GM23338 (cell line): Measurements from ENCODE around the gene CSNK1G1. TPM values are rescaled to one million over a fixed set of nuclear protein-coding genes. Genes with fewer than 3 reads are reported as not detected.

Experiments used
- ATAC-seq: fragments of 200-7000 bp; cut with Tn5 transposase; 3 replicates; pipeline ENCODE4 v1.9.1; 2020
- DNase-seq: peaks from one replicate; pipeline ENCODE4 v3.0.0-alpha.2; 2015; ENCODE audit warnings: low spot score
- H2AFZ ChIP-seq: fragments of 200-600 bp; sonication (generic); 2 replicates; pipeline ENCODE4 v1.8.0; 2016; ENCODE audit warnings: antibody characterized with exemption, mild to moderate bottlenecking, moderate library complexity
- H3F3A ChIP-seq: fragments of 200-600 bp; sonication (generic); replicated peaks from 2 replicates; pipeline ENCODE4 v1.8.0; 2017; ENCODE audit warnings: antibody characterized with exemption, mixed run types, low read depth
- H3K27ac ChIP-seq: fragments of 200-600 bp; sonication (generic); 2 replicates; pipeline ENCODE4 v1.6.1; 2016; ENCODE audit warnings: low read depth
- H3K27me3 ChIP-seq: fragments of 200-600 bp; sonication (generic); 2 replicates; pipeline ENCODE4 v1.8.0; 2016; ENCODE audit warnings: mild to moderate bottlenecking, mixed run types, moderate library complexity; ENCODE audit not compliant: insufficient read depth
- H3K36me3 ChIP-seq: fragments of 200-600 bp; sonication (generic); 2 replicates; pipeline ENCODE4 v1.8.0; 2016; ENCODE audit warnings: mild to moderate bottlenecking; ENCODE audit not compliant: insufficient read depth
- H3K4me1 ChIP-seq: fragments of 200-600 bp; sonication (generic); 2 replicates; pipeline ENCODE4 v1.8.0; 2016; ENCODE audit warnings: mild to moderate bottlenecking, moderate library complexity; ENCODE audit not compliant: insufficient read depth
- H3K4me2 ChIP-seq: fragments of 200-600 bp; sonication (generic); 2 replicates; pipeline ENCODE4 v1.7.1; 2017; ENCODE audit warnings: mixed run types
- H3K4me3 ChIP-seq: fragments of 200-600 bp; sonication (generic); 2 replicates; pipeline ENCODE4 v1.6.1; 2016; ENCODE audit warnings: mixed run types
- H3K79me2 ChIP-seq: fragments of 200-600 bp; sonication (generic); replicated peaks from 2 replicates; pipeline ENCODE4 v1.8.0; 2017; ENCODE audit warnings: mild to moderate bottlenecking; ENCODE audit not compliant: insufficient read depth
- H3K9me2 ChIP-seq: fragments of 200-600 bp; sonication (generic); 2 replicates; pipeline ENCODE4 v1.8.0; 2017; ENCODE audit not compliant: insufficient read depth
- H4K20me1 ChIP-seq: fragments of 200-600 bp; sonication (generic); replicated peaks from 2 replicates; pipeline ENCODE4 v1.8.0; 2017; ENCODE audit warnings: mild to moderate bottlenecking; ENCODE audit not compliant: insufficient read depth
- H3K27ac Mint-ChIP-seq: 2 replicates; pipeline ENCODE4 v1.8.0; 2020; ENCODE audit warnings: inconsistent platforms, mild to moderate bottlenecking, moderate library complexity, mixed read lengths
- H3K27me3 Mint-ChIP-seq: 3 replicates; pipeline ENCODE4 v1.8.0; 2022; ENCODE audit warnings: low read depth, mild to moderate bottlenecking, moderate library complexity, mixed read lengths, inconsistent platforms; ENCODE audit not compliant: insufficient read depth, poor library complexity
- H3K36me3 Mint-ChIP-seq: 3 replicates; pipeline ENCODE4 v1.8.0; 2021; ENCODE audit warnings: low read depth, mild to moderate bottlenecking, inconsistent platforms, moderate library complexity, mixed read lengths
- H3K4me1 Mint-ChIP-seq: 3 replicates; pipeline ENCODE4 v1.8.0; 2020; ENCODE audit warnings: mild to moderate bottlenecking, inconsistent platforms, mixed read lengths
- H3K4me3 Mint-ChIP-seq: 3 replicates; pipeline ENCODE4 v1.8.0; 2021; ENCODE audit warnings: moderate library complexity, mild to moderate bottlenecking, inconsistent platforms, mixed read lengths
- H3K9me3 Mint-ChIP-seq: 3 replicates; pipeline ENCODE4 v1.8.0; 2020; ENCODE audit warnings: moderate library complexity, mild to moderate bottlenecking, inconsistent platforms, mixed read lengths
- CREB1 ChIP-seq: fragments of 250-450 bp; sonication (Bioruptor Pico); IDR thresholded peaks from 2 replicates; pipeline ENCODE4 v1.5.0; 2020; ENCODE audit warnings: low read depth, mild to moderate bottlenecking, moderate library complexity
- EZH2 ChIP-seq: fragments of 200-600 bp; sonication (generic); IDR thresholded peaks from one replicate; pipeline ENCODE4 v1.8.0; 2017; ENCODE audit warnings: antibody characterized with exemption, mild to moderate bottlenecking, low read depth; ENCODE audit not compliant: unreplicated experiment
- EZH2phosphoT487 ChIP-seq: fragments of 200-600 bp; sonication (generic); IDR thresholded peaks from one replicate; pipeline ENCODE4 v1.8.1; 2018; ENCODE audit warnings: antibody characterized with exemption; ENCODE audit not compliant: unreplicated experiment
- JUNB ChIP-seq: IDR thresholded peaks from one replicate; pipeline ENCODE4 v1.6.1; 2016; ENCODE audit warnings: antibody characterized with exemption; ENCODE audit not compliant: unreplicated experiment
- NANOG ChIP-seq: IDR thresholded peaks from 2 replicates; pipeline ENCODE4 v1.6.1; 2016; ENCODE audit warnings: antibody characterized with exemption, borderline replicate concordance
- POLR2AphosphoS5 ChIP-seq: IDR thresholded peaks from 2 replicates; pipeline ENCODE4 v1.6.1; 2016; ENCODE audit warnings: antibody characterized with exemption, low read depth
- STAT1 ChIP-seq: IDR thresholded peaks from one replicate; pipeline ENCODE4 v1.6.1; 2016; ENCODE audit warnings: antibody characterized with exemption; ENCODE audit not compliant: unreplicated experiment
- ZNF114 ChIP-seq: fragments of 250-450 bp; sonication (Bioruptor Pico); IDR thresholded peaks from 2 replicates; pipeline ENCODE4 v1.5.0; 2020; ENCODE audit warnings: mild to moderate bottlenecking, moderate library complexity
- ZNF331 ChIP-seq: fragments of 250-450 bp; sonication (Bioruptor Pico); IDR thresholded peaks from 2 replicates; pipeline ENCODE4 v1.5.0; 2020; ENCODE audit warnings: low read depth, mild to moderate bottlenecking, moderate library complexity
- polyA plus RNA-seq: library from polyadenylated mRNA; unstranded; fragments of >200 nt; fragmentation: Nextera tagmentation; extraction: Ambion mirVana; gene quantifications from 2 replicates; pipeline ENCODE4 v1.2.1, GENCODE V29; 2016
- total RNA-seq: library from RNA; depleted of rRNA; stranded (reverse); fragments of >200 nt; shearing (Covaris generic); gene quantifications from 2 replicates; pipeline ENCODE4 v1.2.3, GENCODE V29; 2014
- TF ChIP-seq, protein P1 (sequence below), 2 experiments: fragments of 200-600 bp in 1 of 2; sonication (generic) in 1 of 2; conservative IDR thresholded peaks; 2 replicates each; pipeline versions ENCODE4 v1.5.1 to v1.6.1; 2016 to 2017; ENCODE audit warnings: antibody characterized with exemption in 2 of 2, low read depth in 2 of 2, mild to moderate bottlenecking in 2 of 2, moderate library complexity in 1 of 2
- TF ChIP-seq, protein P2 (sequence below): fragments of 250-450 bp; sonication (Bioruptor Pico); IDR thresholded peaks from 2 replicates; pipeline ENCODE4 v1.5.0; 2020; ENCODE audit warnings: mild to moderate bottlenecking, moderate library complexity
- TF ChIP-seq, protein P3 (sequence below): IDR thresholded peaks from one replicate; pipeline ENCODE4 v1.6.1; 2018; ENCODE audit warnings: antibody characterized with exemption; ENCODE audit not compliant: unreplicated experiment
- TF ChIP-seq, protein P4 (sequence below): IDR thresholded peaks from 2 replicates; pipeline ENCODE4 v1.6.1; 2016; ENCODE audit warnings: antibody characterized with exemption

The CSNK1G1 gene
- total and polyA plus RNA-seq, 2 experiments from 2014 or later = 9.3 to 13.4 TPM

DNA sequence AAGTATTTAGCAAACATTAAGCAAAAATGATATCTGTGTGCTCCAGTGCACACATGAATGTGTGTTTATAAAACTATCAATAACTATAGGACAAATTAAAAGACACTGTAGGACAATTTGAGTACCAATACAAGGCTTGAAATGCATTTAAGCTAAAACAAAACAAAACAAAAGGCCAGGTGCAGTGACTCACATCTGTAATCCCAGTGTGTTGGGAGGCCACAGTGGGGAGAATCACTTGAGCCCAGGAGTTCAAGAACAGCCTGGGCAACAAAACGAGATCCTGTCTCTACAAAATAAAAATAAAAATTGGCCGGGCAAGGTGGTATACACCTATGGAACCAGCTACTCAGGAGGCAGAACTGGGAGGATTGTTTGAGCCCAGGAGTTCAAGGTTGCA, 50.7 kb downstream of the CSNK1G1 start:
- Histone ChIP-seq H3K27me3 (no peaks in the 10 kb centered on the region), H3K4me3 (no peak overlapping the region), H3F3A (no peaks in the 10 kb centered on the region), H4K20me1 (no peaks in the 10 kb centered on the region; the same call in 1 of the 2 replicates), H2AFZ (no peak overlapping the region), H3K4me1 (0 out of 2 replicates have a peak, but pooled peaks cover 3% of the 10 kb centered on the region), H3K79me2 (peaks cover 18% of the 10 kb centered on the region), H3K27ac (0 out of 2 replicates have a peak overlapping the region, but pooled peaks have one; percentile 4), H3K4me2 (no peak overlapping the region), H3K36me3 (no peaks in the 10 kb centered on the region), H3K9me2 (no peaks in the 10 kb centered on the region)
- ATAC-seq = peak; percentile 35; the same call in 1 of the 3 replicates
- Mint-ChIP-seq H3K27me3 (peaks cover 5% of the 10 kb centered on the region), H3K4me3 (no peak overlapping the region), H3K4me1 (peaks cover 8% of the 10 kb centered on the region; the same call in 2 of the 3 replicates), H3K36me3 (peaks cover 11% of the 10 kb centered on the region; the same call in 2 of the 3 replicates), H3K27ac (peak overlapping the region; percentile 81; the same call in 1 of the 2 replicates), H3K9me3 (no peaks in the 10 kb centered on the region; the same call in 2 of the 3 replicates)
- peak; percentile 27 for DNase-seq
- TF ChIP-seq JUNB (no peak), EZH2 (no peak), EZH2phosphoT487 (no peak), POLR2AphosphoS5 (no peak), ZNF331 (no peak), CREB1 (CRISPR knock-in tag) (no peak), STAT1 (no peak), NANOG (no peak), ZNF114 (CRISPR knock-in tag) (no peak)
- TF ChIP-seq, protein P1, sequence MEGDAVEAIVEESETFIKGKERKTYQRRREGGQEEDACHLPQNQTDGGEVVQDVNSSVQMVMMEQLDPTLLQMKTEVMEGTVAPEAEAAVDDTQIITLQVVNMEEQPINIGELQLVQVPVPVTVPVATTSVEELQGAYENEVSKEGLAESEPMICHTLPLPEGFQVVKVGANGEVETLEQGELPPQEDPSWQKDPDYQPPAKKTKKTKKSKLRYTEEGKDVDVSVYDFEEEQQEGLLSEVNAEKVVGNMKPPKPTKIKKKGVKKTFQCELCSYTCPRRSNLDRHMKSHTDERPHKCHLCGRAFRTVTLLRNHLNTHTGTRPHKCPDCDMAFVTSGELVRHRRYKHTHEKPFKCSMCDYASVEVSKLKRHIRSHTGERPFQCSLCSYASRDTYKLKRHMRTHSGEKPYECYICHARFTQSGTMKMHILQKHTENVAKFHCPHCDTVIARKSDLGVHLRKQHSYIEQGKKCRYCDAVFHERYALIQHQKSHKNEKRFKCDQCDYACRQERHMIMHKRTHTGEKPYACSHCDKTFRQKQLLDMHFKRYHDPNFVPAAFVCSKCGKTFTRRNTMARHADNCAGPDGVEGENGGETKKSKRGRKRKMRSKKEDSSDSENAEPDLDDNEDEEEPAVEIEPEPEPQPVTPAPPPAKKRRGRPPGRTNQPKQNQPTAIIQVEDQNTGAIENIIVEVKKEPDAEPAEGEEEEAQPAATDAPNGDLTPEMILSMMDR (conservative IDR thresholded peaks at IDR 0.05; ENCODE audit: low read depth in 2 of 2) = no peak
- TF ChIP-seq, protein P2, sequence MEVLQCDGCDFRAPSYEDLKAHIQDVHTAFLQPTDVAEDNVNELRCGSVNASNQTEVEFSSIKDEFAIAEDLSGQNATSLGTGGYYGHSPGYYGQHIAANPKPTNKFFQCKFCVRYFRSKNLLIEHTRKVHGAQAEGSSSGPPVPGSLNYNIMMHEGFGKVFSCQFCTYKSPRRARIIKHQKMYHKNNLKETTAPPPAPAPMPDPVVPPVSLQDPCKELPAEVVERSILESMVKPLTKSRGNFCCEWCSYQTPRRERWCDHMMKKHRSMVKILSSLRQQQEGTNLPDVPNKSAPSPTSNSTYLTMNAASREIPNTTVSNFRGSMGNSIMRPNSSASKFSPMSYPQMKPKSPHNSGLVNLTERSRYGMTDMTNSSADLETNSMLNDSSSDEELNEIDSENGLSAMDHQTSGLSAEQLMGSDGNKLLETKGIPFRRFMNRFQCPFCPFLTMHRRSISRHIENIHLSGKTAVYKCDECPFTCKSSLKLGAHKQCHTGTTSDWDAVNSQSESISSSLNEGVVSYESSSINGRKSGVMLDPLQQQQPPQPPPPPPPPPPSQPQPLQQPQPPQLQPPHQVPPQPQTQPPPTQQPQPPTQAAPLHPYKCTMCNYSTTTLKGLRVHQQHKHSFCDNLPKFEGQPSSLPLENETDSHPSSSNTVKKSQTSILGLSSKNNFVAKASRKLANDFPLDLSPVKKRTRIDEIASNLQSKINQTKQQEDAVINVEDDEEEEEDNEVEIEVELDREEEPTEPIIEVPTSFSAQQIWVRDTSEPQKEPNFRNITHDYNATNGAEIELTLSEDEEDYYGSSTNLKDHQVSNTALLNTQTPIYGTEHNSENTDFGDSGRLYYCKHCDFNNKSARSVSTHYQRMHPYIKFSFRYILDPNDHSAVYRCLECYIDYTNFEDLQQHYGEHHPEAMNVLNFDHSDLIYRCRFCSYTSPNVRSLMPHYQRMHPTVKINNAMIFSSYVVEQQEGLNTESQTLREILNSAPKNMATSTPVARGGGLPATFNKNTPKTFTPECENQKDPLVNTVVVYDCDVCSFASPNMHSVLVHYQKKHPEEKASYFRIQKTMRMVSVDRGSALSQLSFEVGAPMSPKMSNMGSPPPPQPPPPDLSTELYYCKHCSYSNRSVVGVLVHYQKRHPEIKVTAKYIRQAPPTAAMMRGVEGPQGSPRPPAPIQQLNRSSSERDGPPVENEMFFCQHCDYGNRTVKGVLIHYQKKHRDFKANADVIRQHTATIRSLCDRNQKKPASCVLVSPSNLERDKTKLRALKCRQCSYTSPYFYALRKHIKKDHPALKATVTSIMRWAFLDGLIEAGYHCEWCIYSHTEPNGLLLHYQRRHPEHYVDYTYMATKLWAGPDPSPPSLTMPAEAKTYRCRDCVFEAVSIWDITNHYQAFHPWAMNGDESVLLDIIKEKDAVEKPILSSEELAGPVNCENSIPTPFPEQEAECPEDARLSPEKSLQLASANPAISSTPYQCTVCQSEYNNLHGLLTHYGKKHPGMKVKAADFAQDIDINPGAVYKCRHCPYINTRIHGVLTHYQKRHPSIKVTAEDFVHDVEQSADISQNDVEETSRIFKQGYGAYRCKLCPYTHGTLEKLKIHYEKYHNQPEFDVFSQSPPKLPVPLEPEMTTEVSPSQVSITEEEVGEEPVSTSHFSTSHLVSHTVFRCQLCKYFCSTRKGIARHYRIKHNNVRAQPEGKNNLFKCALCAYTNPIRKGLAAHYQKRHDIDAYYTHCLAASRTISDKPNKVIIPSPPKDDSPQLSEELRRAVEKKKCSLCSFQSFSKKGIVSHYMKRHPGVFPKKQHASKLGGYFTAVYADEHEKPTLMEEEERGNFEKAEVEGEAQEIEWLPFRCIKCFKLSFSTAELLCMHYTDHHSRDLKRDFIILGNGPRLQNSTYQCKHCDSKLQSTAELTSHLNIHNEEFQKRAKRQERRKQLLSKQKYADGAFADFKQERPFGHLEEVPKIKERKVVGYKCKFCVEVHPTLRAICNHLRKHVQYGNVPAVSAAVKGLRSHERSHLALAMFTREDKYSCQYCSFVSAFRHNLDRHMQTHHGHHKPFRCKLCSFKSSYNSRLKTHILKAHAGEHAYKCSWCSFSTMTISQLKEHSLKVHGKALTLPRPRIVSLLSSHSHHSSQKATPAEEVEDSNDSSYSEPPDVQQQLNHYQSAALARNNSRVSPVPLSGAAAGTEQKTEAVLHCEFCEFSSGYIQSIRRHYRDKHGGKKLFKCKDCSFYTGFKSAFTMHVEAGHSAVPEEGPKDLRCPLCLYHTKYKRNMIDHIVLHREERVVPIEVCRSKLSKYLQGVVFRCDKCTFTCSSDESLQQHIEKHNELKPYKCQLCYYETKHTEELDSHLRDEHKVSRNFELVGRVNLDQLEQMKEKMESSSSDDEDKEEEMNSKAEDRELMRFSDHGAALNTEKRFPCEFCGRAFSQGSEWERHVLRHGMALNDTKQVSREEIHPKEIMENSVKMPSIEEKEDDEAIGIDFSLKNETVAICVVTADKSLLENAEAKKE = no peak
- TF ChIP-seq, protein P3, sequence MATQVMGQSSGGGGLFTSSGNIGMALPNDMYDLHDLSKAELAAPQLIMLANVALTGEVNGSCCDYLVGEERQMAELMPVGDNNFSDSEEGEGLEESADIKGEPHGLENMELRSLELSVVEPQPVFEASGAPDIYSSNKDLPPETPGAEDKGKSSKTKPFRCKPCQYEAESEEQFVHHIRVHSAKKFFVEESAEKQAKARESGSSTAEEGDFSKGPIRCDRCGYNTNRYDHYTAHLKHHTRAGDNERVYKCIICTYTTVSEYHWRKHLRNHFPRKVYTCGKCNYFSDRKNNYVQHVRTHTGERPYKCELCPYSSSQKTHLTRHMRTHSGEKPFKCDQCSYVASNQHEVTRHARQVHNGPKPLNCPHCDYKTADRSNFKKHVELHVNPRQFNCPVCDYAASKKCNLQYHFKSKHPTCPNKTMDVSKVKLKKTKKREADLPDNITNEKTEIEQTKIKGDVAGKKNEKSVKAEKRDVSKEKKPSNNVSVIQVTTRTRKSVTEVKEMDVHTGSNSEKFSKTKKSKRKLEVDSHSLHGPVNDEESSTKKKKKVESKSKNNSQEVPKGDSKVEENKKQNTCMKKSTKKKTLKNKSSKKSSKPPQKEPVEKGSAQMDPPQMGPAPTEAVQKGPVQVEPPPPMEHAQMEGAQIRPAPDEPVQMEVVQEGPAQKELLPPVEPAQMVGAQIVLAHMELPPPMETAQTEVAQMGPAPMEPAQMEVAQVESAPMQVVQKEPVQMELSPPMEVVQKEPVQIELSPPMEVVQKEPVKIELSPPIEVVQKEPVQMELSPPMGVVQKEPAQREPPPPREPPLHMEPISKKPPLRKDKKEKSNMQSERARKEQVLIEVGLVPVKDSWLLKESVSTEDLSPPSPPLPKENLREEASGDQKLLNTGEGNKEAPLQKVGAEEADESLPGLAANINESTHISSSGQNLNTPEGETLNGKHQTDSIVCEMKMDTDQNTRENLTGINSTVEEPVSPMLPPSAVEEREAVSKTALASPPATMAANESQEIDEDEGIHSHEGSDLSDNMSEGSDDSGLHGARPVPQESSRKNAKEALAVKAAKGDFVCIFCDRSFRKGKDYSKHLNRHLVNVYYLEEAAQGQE = no peak
- TF ChIP-seq, protein P4, sequence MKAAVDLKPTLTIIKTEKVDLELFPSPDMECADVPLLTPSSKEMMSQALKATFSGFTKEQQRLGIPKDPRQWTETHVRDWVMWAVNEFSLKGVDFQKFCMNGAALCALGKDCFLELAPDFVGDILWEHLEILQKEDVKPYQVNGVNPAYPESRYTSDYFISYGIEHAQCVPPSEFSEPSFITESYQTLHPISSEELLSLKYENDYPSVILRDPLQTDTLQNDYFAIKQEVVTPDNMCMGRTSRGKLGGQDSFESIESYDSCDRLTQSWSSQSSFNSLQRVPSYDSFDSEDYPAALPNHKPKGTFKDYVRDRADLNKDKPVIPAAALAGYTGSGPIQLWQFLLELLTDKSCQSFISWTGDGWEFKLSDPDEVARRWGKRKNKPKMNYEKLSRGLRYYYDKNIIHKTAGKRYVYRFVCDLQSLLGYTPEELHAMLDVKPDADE = no peak
